GM18526 (cell line): ENCODE measurements around the gene BTBD9.

Experiments used
- POLR2A ChIP-seq: IDR thresholded peaks from 3 replicates; pipeline ENCODE4 v1.6.1; 2011; ENCODE audit not compliant: insufficient read length; ENCODE audit errors: extremely low read depth

The BTBD9 gene

GRCh38 chr6:38322138-38322537, 317.6 kb downstream of the BTBD9 start:
- no peak for TF ChIP-seq POLR2A

- no peak for TF ChIP-seq POLR2A
Observed at GRCh38 chr6:38320843-38321242, 318.9 kb downstream of the BTBD9 start.

DNA sequence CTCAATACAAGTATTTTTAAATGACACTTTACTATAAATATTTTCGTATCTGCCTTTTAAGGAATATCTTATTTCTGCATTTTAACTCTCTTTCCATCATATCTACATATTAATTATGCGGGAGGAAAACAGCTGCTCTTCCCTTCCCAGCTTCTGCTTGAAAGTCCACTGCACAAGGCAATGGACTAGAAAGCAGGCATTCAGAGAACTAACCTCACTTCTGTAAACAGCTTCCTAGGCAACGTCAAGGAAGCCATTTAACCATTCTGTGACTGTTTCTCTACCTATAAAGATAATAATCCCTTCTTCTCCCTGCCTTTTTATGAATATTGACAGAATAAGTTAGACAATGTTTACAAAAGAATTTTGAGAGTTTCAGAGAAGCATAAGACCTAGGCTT, 319.4 kb downstream of the BTBD9 start:
- no peak for TF ChIP-seq POLR2A

DNA sequence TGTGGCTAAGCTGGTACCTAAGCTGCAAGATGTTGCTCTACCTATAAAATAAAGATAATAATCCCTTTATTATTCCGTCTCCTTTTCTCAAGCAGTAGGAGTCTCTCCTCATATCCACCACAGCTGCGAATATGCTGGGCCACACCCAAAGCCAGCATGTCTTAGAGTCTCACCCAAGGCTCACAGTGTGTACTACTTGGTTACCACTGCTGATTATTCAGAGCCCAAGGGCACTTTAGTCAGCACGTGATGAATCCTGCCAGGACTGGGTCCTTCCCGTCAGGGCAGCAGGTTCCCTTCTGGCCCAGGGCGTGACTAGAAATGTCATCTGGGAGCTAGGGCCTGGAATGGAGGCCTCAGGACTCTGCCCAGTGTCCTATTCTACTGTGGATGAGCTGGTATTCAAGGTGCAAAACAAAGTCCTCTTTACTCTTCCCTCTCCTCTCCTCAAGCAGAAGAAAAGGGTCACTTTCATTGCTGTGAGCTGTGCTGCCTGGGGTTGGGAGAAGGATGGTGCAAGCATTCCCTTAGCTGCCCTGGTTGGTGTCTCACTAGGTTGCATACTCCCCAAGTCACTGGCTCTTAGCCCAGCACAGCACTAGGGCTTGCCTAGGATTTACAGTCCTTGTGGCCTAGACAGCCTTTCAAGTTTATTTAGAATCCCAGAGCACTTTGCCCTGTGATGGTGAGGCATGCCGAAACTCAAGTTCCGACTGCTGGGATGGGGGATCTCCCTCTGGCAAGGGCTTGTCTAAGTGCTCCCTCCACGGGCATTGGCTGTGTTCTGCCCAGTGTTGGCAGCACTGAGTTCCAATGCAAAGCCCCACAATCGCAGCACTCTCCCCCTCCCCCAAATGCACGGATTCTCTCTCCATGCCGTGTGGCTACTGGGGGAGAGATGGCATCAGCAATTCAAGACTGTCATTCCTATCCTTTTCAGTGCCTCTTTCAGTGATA, 320.2 kb downstream of the BTBD9 start:
- TF ChIP-seq POLR2A, result no peak

DNA sequence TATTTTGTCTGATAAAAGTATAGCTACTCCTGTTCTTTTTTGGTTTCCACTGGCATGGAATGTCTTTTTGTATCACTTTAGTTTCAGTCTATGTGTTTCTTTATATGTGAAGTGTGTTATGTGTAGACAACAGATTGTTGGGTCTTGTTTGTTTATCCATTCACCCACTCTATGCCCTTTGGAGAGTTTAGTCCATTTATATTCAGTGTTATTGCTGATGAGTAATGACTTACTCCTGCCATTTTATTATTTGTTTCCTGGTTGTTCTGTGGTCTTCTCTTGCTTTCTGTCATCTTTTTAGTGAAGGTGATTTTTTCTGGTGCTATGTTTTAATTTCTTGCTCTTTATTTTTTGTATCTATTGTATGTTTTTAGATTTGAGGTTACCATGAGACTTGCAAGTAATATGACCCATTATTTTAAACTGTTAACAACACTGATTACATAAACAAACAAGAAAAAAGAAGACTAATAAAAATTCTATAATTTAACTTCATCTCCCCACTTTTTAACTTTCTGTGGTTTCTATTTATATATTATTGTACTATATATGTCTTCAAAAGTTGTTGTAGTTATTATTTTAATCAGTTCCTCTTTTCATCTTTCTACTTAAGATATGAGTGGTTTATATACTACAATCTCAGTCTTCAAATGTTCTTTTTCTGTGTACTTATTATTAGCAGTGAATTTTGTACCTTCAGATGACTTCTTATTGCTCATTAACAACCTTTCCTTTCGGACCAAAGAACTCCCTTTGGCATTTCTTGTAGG, 323.4 kb downstream of the BTBD9 start:
- no peak for TF ChIP-seq POLR2A

GRCh38 chr6:38311201-38311600, 328.5 kb downstream of the BTBD9 start:
- TF ChIP-seq POLR2A, result no peak

DNA sequence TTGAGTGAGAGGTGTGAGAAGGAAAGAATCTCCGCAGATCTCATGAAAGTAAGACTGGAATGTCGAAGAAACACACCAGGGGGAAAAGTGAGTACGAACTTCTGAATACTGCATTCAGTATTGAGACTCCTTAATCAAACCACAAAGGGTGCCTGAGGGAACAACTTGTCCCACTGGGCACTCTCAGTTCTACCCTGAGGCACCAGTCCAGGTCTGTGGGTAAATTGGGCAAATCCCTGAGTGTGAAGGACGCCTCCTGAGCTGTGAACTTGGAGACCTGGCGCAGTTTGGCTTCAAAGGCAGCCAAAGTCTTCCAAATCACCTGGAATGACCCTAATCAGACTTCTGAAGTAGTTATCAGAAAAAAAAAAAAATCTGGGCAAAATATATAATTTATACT, 329.7 kb downstream of the BTBD9 start:
- no peak for TF ChIP-seq POLR2A

DNA sequence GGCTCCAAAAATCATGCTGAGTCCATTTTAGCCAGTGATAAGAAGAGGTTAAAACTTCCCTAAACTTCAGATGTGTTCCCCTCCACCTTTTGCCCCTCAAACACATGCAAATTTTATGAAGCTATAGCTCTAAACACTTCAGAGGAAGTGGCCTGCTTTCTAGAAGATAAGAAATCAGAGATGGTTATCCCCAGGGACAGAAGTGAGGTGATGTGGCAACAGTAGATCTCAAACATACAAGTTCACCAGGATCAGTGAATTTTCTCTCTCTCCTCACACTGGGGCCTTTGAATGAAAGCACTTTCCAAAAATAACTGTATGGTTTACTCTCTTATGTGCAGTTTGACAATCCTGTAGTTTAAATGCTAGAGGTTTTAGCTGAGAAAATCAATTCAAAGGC, 332.0 kb downstream of the BTBD9 start:
- TF ChIP-seq POLR2A, result no peak

DNA sequence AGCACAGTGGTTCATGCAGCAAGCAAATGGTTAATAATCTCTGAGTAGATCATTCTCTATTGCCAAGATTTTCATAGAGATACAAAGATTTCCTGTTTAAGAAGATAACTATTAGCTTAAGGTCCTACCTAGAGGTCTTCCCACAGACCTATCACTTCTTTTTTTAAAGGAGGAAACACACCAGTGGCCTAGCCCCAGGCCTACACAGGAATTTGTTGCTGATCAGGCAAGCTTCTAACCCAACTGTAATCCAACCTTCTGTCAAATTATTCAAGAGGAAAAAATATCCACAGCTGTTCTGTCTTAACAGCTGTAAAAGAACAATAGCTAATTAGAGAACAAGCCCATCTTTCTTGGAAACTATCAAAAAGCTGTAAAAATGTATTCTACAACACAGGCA, 332.8 kb downstream of the BTBD9 start:
- TF ChIP-seq POLR2A, result no peak

GRCh38 chr6:38305995-38306681, 333.6 kb downstream of the BTBD9 start:
- TF ChIP-seq POLR2A, result no peak

GRCh38 chr6:38302838-38303237, 336.9 kb downstream of the BTBD9 start:
- TF ChIP-seq POLR2A, result no peak

- no peak for TF ChIP-seq POLR2A
Observed at GRCh38 chr6:38302081-38302480, 337.6 kb downstream of the BTBD9 start.

- no peak for TF ChIP-seq POLR2A
Observed at GRCh38 chr6:38290133-38290799, 349.5 kb downstream of the BTBD9 start.

DNA sequence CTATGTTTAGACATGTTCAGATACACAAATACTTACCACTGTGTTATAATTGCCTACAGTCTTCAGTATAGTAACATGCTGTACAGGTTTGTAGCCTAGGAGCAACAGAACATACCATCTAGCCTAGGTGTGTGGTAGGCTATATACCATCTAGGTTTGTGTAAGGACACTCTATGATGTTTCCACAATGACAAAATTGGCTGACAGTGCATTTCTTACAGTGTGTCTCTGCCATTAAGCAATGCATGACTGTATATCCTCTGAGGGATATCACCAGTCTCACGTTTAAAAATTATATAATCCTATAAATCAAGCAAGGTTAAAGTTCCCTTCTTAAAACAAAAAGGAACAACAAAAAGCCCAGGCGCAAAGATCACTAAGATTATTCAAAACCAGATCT, 352.2 kb downstream of the BTBD9 start:
- no peak for TF ChIP-seq POLR2A

- TF ChIP-seq POLR2A, result no peak
Observed at GRCh38 chr6:38284802-38285394, 354.8 kb downstream of the BTBD9 start.

GRCh38 chr6:38283734-38284362, 355.9 kb downstream of the BTBD9 start:
- TF ChIP-seq POLR2A, result no peak
